Sigmoid colon (tissue), 4 donors: ENCODE data around the gene ZDHHC20.

Source experiments
- EP300 ChIP-seq, 4 donors: sonication (generic); formaldehyde crosslinking; IDR thresholded peaks; one replicate each; pipeline ENCODE4 v1.6.1; 2017; ENCODE audit warnings: antibody characterized with exemption in 4 of 4
- POLR2A ChIP-seq, 2 donors: fragments of 450-650 bp; IDR thresholded peaks; one replicate each; pipeline ENCODE4 v1.6.1; 2016; ENCODE audit warnings: antibody characterized with exemption in 2 of 2, mild to moderate bottlenecking in 2 of 2, moderate library complexity in 2 of 2
- POLR2AphosphoS5 ChIP-seq, 4 donors: sonication (generic); formaldehyde crosslinking; IDR thresholded peaks; one replicate each; pipeline ENCODE4 v1.6.1; 2017; ENCODE audit warnings: antibody characterized with exemption in 4 of 4
- TF ChIP-seq, protein P1 (sequence below), 4 experiments: fragments of 450-650 bp in 3 of 4; fragments of 200-600 bp in 1 of 4; IDR thresholded peaks; one replicate each; pipeline ENCODE4 v1.5.1; 2016 to 2019; ENCODE audit warnings: antibody characterized with exemption in 4 of 4, mild to moderate bottlenecking in 3 of 4, moderate library complexity in 2 of 4

DNA sequence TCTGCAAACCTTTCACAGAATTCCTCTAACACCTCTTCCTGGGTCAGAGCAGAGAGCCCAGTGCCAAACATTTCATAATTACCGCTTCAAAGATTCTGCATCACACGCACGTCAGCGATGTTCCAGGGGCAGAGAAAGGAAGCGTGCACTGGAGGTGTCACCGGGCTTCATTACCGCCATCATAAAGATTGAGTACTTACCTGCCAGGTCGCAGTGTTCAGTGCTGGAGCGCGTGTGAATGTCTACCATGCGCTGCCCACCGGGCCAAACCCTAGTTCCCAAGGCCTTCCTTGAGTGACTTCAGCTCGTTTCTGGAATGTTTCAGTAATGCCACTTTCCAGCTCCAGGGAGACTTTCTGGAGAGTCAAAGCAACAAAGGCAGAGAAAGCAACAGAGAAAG is 104.4 kb downstream of the ZDHHC20 start:
- TF ChIP-seq, protein P1, sequence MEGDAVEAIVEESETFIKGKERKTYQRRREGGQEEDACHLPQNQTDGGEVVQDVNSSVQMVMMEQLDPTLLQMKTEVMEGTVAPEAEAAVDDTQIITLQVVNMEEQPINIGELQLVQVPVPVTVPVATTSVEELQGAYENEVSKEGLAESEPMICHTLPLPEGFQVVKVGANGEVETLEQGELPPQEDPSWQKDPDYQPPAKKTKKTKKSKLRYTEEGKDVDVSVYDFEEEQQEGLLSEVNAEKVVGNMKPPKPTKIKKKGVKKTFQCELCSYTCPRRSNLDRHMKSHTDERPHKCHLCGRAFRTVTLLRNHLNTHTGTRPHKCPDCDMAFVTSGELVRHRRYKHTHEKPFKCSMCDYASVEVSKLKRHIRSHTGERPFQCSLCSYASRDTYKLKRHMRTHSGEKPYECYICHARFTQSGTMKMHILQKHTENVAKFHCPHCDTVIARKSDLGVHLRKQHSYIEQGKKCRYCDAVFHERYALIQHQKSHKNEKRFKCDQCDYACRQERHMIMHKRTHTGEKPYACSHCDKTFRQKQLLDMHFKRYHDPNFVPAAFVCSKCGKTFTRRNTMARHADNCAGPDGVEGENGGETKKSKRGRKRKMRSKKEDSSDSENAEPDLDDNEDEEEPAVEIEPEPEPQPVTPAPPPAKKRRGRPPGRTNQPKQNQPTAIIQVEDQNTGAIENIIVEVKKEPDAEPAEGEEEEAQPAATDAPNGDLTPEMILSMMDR (IDR thresholded peaks at IDR 0.05), result no peak
- TF ChIP-seq POLR2AphosphoS5 (IDR thresholded peaks at IDR 0.05) (no peak), POLR2A (IDR thresholded peaks at IDR 0.05) (no peak), EP300 (IDR thresholded peaks at IDR 0.05) (no peak)
